Stimulated activated CD8-positive, alpha-beta memory T cell treated with anti-CD3 and anti-CD28 coated beads, Interleukin-7, amount 100 ng/mL, for 4 hours (primary cell): ENCODE data around the gene SETX.
"Not testable (repeated sequence)": the region's sequence is repeated elsewhere in the genome, so short reads cannot be mapped to it uniquely, and the experiment has no call there.

Experiments used
- DNase-seq, 2 donors: peaks; one replicate each; pipeline ENCODE4 v3.0.0-alpha.2; 2020; ENCODE audit warnings: low read depth in 2 of 2

The SETX gene

GRCh38 chr9:132354637-132355355 is at the start of gene SETX:
TSS of gene SETX (minus strand) at chr9:132354986. CDS start at chr9:132349428, 5,558 bp downstream.
- DNase-seq = peak; percentile 89 to 98

GRCh38 chr9:132404228-132404881 is 49.6 kb upstream of the SETX start:
- DNase-seq = no peak

- DNase-seq = no peak
These were observed 47.0 kb upstream of the SETX start for GRCh38 chr9:132401824-132402223.

- DNase-seq = no peak
These were observed 40.8 kb upstream of the SETX start for GRCh38 chr9:132395560-132395959.

- DNase-seq = no peak
These were observed 36.7 kb upstream of the SETX start for GRCh38 chr9:132391449-132391848.

GRCh38 chr9:132390966-132391365 is 36.2 kb upstream of the SETX start:
- DNase-seq = no peak

GRCh38 chr9:132387133-132387532 is 32.3 kb upstream of the SETX start:
- no peak for DNase-seq

GRCh38 chr9:132384376-132384775 is 29.6 kb upstream of the SETX start:
- no peak for DNase-seq

GRCh38 chr9:132383462-132383883 is 28.7 kb upstream of the SETX start:
- DNase-seq = no peak

GRCh38 chr9:132381966-132382541 is 27.3 kb upstream of the SETX start:
- DNase-seq = no peak

- not testable (repeated sequence) for DNase-seq
These were observed 23.6 kb upstream of the SETX start for GRCh38 chr9:132378416-132378815.

GRCh38 chr9:132377769-132378168 is 23.0 kb upstream of the SETX start:
- not testable (repeated sequence) for DNase-seq

- no peak for DNase-seq
These were observed 17.6 kb upstream of the SETX start for GRCh38 chr9:132372177-132373095.

- DNase-seq = no peak
These were observed 15.8 kb upstream of the SETX start for GRCh38 chr9:132370592-132370991.

GRCh38 chr9:132369421-132369820 is 14.6 kb upstream of the SETX start:
- no peak for DNase-seq

GRCh38 chr9:132367613-132368313 is 13.0 kb upstream of the SETX start:
- no peak for DNase-seq

GRCh38 chr9:132366481-132366880 is 11.7 kb upstream of the SETX start:
- no peak for DNase-seq

GRCh38 chr9:132365986-132366385 is 11.2 kb upstream of the SETX start:
- no peak for DNase-seq

- DNase-seq = no peak
These were observed 9.3 kb upstream of the SETX start for GRCh38 chr9:132364068-132364467.

- DNase-seq = no peak
These were observed 3.0 kb upstream of the SETX start for GRCh38 chr9:132357764-132358163.

GRCh38 chr9:132356324-132356924 is 1.6 kb upstream of the SETX start:
- DNase-seq = no peak
